IPS-20b (cell line): Measurements from ENCODE around the gene PLXNA1.

ENCODE experiments used
- H3K27ac ChIP-seq: one replicate; pipeline ENCODE4 v1.5.1; 2013; ENCODE audit warnings: low read length
- H3K27me3 ChIP-seq: 2 replicates; pipeline ENCODE4 v1.6.1; 2013; ENCODE audit warnings: mild to moderate bottlenecking, low read length, inconsistent platforms; ENCODE audit not compliant: insufficient read depth
- H3K36me3 ChIP-seq: 2 replicates; pipeline ENCODE4 v1.6.1; 2013; ENCODE audit warnings: low read depth, mild to moderate bottlenecking, inconsistent platforms, low read length, moderate library complexity; ENCODE audit not compliant: insufficient read depth
- H3K4me1 ChIP-seq: 2 replicates; pipeline ENCODE4 v1.6.1; 2013; ENCODE audit warnings: mild to moderate bottlenecking, control low read depth, inconsistent platforms, low read length, moderate library complexity; ENCODE audit not compliant: insufficient read depth
- H3K4me3 ChIP-seq: 2 replicates; pipeline ENCODE4 v1.5.1; 2013; ENCODE audit warnings: mild to moderate bottlenecking, low read length, inconsistent platforms
- H3K9ac ChIP-seq: 2 replicates; pipeline ENCODE4 v1.6.1; 2013; ENCODE audit warnings: low read depth, mild to moderate bottlenecking, inconsistent platforms, low read length, moderate library complexity
- H3K9me3 ChIP-seq: 2 replicates; pipeline ENCODE4 v1.6.1; 2013; ENCODE audit warnings: mild to moderate bottlenecking, low read depth, low read length, inconsistent platforms; ENCODE audit not compliant: insufficient read depth

PLXNA1 gene

GRCh38 chr3:126944089-126944965, 38.6 kb upstream of the PLXNA1 start:
- no peak overlapping the region for H3K4me3 ChIP-seq
- no peak overlapping the region for H3K9ac ChIP-seq
- H3K27ac ChIP-seq, result no peak overlapping the region
- H3K9me3 ChIP-seq, result no peaks in the 10 kb centered on the region
- no peaks in the 10 kb centered on the region for H3K36me3 ChIP-seq
- H3K4me1 ChIP-seq, result no peaks in the 10 kb centered on the region
- H3K27me3 ChIP-seq, result no peaks in the 10 kb centered on the region

- Histone ChIP-seq H3K9me3 (no peaks in the 10 kb centered on the region), H3K4me3 (no peak overlapping the region), H3K27ac (no peak overlapping the region), H3K36me3 (no peaks in the 10 kb centered on the region), H3K4me1 (no peaks in the 10 kb centered on the region), H3K9ac (no peak overlapping the region), H3K27me3 (no peaks in the 10 kb centered on the region)
Observed at GRCh38 chr3:126945171-126945721, 37.7 kb upstream of the PLXNA1 start.

DNA sequence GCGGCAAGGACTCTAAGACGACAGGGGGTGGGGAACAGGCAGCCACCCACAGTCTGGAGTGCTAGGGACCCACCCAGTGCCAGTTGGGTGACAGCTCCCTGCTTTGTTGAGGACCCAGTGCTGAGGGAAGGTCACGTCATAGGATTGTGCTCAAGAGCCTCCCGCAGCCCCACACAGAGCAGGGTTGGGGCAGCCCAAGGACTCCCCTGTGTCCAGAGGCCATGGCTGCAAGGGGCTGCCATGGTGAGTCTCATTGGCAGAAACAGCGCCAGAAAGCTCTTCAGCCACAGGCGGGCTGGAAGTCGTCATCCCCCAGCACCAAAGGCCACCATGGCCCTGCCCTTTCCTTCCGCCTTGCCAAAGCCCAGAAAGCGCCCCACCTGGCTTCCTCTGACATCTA, 37.0 kb upstream of the PLXNA1 start:
- H3K9me3 ChIP-seq, result no peaks in the 10 kb centered on the region
- no peak overlapping the region for H3K27ac ChIP-seq
- no peak overlapping the region; the same call in 1 of the 2 replicates for H3K9ac ChIP-seq
- H3K4me1 ChIP-seq, result no peaks in the 10 kb centered on the region
- no peaks in the 10 kb centered on the region for H3K36me3 ChIP-seq
- H3K4me3 ChIP-seq, result no peak overlapping the region
- H3K27me3 ChIP-seq, result no peaks in the 10 kb centered on the region

GRCh38 chr3:126946405-126946804, 36.5 kb upstream of the PLXNA1 start:
- Histone ChIP-seq H3K27ac (no peak overlapping the region), H3K4me1 (no peaks in the 10 kb centered on the region), H3K27me3 (no peaks in the 10 kb centered on the region), H3K9me3 (no peaks in the 10 kb centered on the region), H3K36me3 (no peaks in the 10 kb centered on the region), H3K4me3 (no peak overlapping the region), H3K9ac (no peak overlapping the region; the same call in 1 of the 2 replicates)

- Histone ChIP-seq H3K36me3 (no peaks in the 10 kb centered on the region), H3K27me3 (no peaks in the 10 kb centered on the region), H3K27ac (no peak overlapping the region), H3K4me3 (no peak overlapping the region), H3K9me3 (no peaks in the 10 kb centered on the region), H3K9ac (no peak overlapping the region), H3K4me1 (no peaks in the 10 kb centered on the region)
Observed at GRCh38 chr3:126947429-126947828, 35.5 kb upstream of the PLXNA1 start.

- no peaks in the 10 kb centered on the region for H3K27me3 ChIP-seq
- H3K4me1 ChIP-seq, result no peaks in the 10 kb centered on the region
- H3K36me3 ChIP-seq, result no peaks in the 10 kb centered on the region
- no peak overlapping the region for H3K4me3 ChIP-seq
- H3K27ac ChIP-seq, result no peak overlapping the region
- H3K9me3 ChIP-seq, result no peaks in the 10 kb centered on the region
- no peak overlapping the region for H3K9ac ChIP-seq
Observed at GRCh38 chr3:126948980-126949535, 33.9 kb upstream of the PLXNA1 start.

DNA sequence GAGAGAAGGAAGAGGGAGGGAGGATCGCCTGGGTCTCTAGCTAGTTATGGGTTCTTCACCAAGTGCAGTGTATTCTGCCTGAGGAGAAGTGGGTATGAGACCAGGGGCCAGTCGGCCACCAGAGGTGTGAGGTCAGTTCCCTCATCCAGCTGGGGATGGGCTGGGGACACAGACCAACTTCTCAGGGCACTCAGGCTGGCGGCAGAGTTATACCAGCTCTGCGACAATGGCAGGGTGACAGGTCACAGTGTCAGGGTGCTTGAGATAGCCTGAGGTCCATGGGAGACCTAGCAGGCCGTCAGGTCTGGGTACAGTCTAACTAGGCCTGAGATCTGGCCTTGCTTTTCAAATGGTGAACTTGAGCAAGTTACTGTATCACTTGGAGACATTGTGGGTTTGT, 31.4 kb upstream of the PLXNA1 start:
- no peak overlapping the region for H3K9ac ChIP-seq
- H3K36me3 ChIP-seq, result no peaks in the 10 kb centered on the region
- H3K27me3 ChIP-seq, result no peaks in the 10 kb centered on the region
- H3K4me1 ChIP-seq, result no peaks in the 10 kb centered on the region
- H3K9me3 ChIP-seq, result no peaks in the 10 kb centered on the region
- no peak overlapping the region for H3K27ac ChIP-seq
- no peak overlapping the region for H3K4me3 ChIP-seq

DNA sequence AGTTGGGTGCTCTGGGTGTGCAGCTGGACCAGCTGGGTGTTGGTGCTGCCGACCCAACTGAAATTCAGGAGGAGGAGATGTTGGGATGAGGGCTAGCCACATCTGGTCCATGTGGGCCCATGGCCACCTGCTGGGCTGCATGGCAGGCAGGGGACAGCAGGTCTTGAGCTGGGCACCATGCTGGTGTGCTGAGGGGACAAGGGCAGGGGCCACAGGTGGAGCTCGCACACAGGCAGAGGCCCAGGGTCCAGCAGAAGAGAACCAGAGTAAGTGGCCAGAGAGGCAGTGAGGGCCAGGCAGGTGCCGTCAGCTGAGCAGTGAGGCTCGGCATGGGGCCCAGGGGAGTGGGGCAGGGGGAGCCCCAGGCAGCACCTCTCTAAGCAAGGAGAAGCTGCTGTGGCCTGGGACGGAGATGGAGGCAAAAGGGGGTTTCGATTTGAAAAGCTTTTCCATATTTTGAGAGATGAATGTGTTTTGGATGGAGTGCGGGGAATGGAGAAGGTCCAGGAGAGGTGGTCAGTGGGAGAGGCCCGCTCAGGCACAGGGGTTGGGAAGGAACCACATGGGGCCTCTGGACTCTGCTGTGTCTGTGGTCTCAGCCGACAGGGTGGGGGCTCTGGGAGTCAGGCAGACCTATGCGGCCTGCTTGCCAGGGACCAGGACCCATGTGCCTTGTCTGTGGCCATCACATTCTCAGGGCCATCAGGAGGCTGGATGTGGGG, 30.5 kb upstream of the PLXNA1 start:
- no peak overlapping the region for H3K27ac ChIP-seq
- H3K4me1 ChIP-seq, result no peaks in the 10 kb centered on the region
- no peaks in the 10 kb centered on the region for H3K27me3 ChIP-seq
- no peak overlapping the region for H3K9ac ChIP-seq
- no peaks in the 10 kb centered on the region for H3K36me3 ChIP-seq
- no peaks in the 10 kb centered on the region for H3K9me3 ChIP-seq
- no peak overlapping the region for H3K4me3 ChIP-seq

- Histone ChIP-seq H3K36me3 (no peaks in the 10 kb centered on the region), H3K27ac (no peak overlapping the region), H3K27me3 (no peaks in the 10 kb centered on the region), H3K9me3 (no peaks in the 10 kb centered on the region), H3K9ac (no peak overlapping the region), H3K4me1 (no peaks in the 10 kb centered on the region), H3K4me3 (no peak overlapping the region)
Observed at GRCh38 chr3:126952983-126953660, 29.8 kb upstream of the PLXNA1 start.

- H3K27ac ChIP-seq, result no peak overlapping the region
- no peak overlapping the region for H3K4me3 ChIP-seq
- no peaks in the 10 kb centered on the region for H3K4me1 ChIP-seq
- H3K36me3 ChIP-seq, result no peaks in the 10 kb centered on the region
- no peak overlapping the region for H3K9ac ChIP-seq
- H3K27me3 ChIP-seq, result no peaks in the 10 kb centered on the region
- no peaks in the 10 kb centered on the region for H3K9me3 ChIP-seq
Observed at GRCh38 chr3:126954141-126954842, 28.6 kb upstream of the PLXNA1 start.
